ENCODE measurements around the gene FGD6. TPM values are rescaled to one million over a fixed set of nuclear protein-coding genes. Genes with fewer than 3 reads are reported as not detected.

Gene FGD6
- polyA plus RNA-seq, 10 donors, result 2.7 to 7.1 (median 4.4) TPM

Other genes with a start within 250 kb of the FGD6 start
- gene NDUFA12, start 213.8 kb downstream of the FGD6 start, polyA plus RNA-seq (ENCODE audit: insufficient read length in 10 of 10), result 100 to 1,000 TPM in 1 of 10 donors, 10 to 100 TPM in 9; 83.3 to 105 (median 90.0) TPM
- 10 to 100 TPM; 26.4 to 55.3 (median 35.1) TPM for gene NR2C1, start 143.8 kb downstream of the FGD6 start, polyA plus RNA-seq (ENCODE audit: insufficient read length in 10 of 10)
- gene VEZT, start 340 bp upstream of the FGD6 start, polyA plus RNA-seq (ENCODE audit: insufficient read length in 10 of 10), result 10 to 100 TPM; 58.8 to 99.7 (median 75.0) TPM

Data from muscle of back (tissue), 10 donors.